ENCODE results near the gene PPY.

- TF ChIP-seq TAF1 (IDR thresholded peaks at IDR 0.05; ENCODE audit: borderline replicate concordance, insufficient read depth, low read length) (no peak), POLR2AphosphoS5 (IDR thresholded peaks at IDR 0.05; ENCODE audit: low read depth, low read length) (no peak), REST (IDR thresholded peaks at IDR 0.05; ENCODE audit: insufficient read depth in 1 of 2, low read depth in 2 of 2, low read length in 2 of 2) (no peak), SIN3A (IDR thresholded peaks at IDR 0.05; ENCODE audit: borderline replicate concordance, insufficient read depth, low read length) (no peak), FOXP2 (optimal IDR thresholded peaks at IDR 0.05; ENCODE audit: borderline replicate concordance, extremely low read depth, extremely low read length, insufficient read depth) (no peak)
Measured at GRCh38 chr17:43909537-43910231, 32.6 kb downstream of the PPY start.
